NK-92 treated with Interleukin-12 subunit alpha and Interleukin-12 subunit beta, amount 100 ng/mL, for 24 hours (cell line): Measurements from ENCODE around the gene FBXO40.

ENCODE experiments used
- DNase-seq: peaks from one replicate; lab custom pipeline; 2025; lab: John Stamatoyannopoulos, UW

FBXO40 gene

DNA sequence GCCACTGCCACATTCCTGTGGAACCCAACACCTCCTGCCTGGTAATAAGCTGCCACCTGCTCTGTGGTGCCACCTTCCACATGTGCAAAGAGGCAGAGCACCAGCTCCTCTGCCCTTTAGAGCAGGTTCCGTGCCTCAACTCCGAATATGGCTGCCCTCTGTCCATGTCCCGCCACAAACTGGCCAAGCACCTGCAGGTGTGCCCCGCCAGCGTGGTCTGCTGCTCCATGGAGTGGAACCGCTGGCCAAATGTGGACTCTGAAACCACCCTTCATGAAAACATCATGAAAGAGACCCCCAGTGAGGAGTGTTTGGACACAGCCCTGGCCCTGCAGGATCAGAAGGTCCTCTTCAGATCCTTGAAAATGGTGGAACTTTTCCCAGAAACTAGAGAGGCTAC is 28.3 kb downstream of the FBXO40 start:
- no peak for DNase-seq

DNA sequence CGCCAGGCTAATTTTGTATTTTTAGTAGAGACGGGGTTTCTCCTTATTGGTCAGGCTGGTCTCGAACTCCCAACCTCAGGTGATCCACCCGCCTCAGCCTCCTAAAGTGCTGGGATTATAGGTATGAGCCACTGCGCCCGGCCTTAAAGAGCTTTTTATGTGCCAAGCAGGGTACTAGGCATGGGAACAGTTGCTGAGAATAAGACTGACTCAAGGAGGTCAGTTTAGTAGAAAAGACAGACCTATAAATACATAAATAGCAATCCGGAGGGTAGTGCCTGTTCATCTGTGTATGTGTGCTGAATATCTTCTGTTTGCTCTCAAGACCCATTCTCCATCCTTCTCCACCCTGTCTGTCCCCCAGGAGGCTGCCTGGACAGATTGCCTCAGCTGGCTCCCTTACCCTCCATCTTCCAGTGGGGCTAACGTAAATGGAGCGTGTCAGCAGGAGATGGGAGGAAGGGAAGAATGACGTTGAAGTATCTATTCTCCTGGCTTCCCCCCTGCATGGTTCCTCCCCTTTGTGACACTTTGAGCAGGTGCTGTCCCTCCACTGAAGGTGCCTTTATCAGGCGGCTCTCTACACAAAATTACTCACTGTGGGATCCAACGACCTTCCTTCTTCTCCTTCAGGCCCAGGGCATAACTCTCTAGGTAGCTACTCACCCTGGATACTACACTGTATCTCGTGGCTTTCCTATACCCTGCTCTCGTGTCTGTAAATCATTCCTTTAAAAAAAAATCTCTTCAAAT is 31.1 kb downstream of the FBXO40 start:
- no peak for DNase-seq

DNA sequence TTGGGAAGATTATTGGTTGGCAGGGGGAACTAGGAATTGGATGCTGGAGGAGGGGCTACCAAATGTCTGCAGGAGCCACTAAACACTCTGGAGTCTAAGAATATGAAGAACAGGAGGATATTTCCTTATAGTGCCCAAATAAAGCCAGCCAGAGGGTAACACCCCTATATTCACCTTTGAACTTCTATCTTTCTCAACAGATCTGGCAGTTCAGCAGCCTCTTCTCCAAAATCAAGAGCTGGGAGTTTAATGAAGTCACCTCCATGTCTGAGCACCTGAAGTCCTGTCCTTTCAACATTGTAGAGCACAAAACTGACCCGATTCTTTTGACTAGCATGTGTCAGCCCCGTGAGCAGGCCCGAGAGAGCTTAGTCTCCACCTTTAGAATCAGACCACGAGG is 33.3 kb downstream of the FBXO40 start:
- no peak for DNase-seq

DNA sequence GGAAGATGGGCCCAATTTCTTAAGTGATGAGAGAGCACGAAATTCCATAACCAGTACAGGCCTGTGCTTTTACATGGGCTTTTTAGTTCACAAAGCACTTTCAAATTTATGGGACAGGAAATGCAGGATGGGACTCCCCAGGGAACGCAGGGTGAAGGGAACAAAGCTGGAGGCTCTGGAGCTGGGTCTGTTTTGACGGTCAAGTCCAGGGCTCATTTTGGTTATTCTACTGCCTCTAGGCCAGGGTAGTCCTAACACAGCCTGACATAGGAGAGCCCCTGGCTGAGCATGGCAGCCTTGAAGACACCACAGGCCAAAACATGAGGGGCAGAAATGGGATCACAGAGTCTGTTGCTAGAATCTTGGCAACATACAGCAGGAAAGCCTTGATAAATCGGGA is 34.0 kb downstream of the FBXO40 start:
- DNase-seq = no peak

DNA sequence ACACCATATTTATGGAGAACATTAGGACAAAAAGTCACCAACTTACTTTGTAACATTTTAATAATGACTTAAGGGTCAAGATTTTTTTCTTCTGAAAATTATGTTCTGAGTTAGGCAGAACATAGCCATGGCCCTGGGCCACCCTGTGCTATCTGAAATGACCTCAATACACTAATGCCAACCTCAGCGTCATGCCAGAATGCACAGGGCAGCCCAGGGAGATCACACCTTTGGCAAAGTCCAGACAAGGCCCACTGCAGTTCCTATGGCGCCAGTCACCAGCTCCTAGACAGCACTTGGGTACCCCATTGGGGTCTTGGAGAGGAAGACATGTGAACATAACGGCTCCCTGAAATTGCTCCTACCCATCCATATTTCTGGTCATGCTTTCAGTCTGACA is 34.4 kb downstream of the FBXO40 start:
- DNase-seq = no peak

DNA sequence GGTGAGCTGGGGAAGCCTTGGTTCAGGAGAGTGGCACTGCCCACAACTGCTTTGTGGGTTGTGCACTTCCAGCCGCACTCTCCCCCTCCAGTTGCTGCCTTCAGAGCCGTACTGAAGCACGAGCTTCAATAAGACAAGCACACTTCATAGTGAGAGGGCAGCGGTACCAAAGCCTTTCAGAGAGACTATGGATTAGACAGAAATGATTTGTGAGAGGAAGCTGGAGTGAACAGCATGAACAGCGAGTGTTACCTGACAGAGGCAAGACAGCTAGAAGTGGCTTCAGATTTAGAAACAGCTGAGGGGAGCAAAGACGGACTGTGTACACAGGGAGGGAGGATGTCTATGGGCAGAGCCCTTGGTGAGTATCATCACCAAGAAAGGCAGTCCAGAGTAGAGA is 36.4 kb downstream of the FBXO40 start:
- DNase-seq = no peak

DNA sequence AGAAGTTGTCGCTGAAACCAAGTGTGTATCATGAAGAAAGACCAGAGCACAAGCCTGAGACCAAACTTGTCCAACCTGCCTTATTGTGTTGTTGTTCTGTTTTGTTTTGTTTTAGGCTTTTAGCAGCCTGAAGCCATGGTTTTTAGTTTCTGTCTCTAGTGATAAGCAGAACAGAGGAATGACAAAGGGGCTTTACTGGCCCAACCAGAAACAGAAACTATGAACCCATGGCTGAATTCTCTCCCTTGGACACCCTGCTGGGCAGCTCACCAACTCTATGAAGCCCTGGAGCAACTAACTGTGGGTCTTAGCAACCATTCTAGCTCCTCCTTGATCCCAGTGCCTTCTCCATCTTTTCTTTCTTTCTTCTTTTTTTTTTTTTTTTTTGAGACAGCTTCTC is 37.2 kb downstream of the FBXO40 start:
- no peak for DNase-seq

DNA sequence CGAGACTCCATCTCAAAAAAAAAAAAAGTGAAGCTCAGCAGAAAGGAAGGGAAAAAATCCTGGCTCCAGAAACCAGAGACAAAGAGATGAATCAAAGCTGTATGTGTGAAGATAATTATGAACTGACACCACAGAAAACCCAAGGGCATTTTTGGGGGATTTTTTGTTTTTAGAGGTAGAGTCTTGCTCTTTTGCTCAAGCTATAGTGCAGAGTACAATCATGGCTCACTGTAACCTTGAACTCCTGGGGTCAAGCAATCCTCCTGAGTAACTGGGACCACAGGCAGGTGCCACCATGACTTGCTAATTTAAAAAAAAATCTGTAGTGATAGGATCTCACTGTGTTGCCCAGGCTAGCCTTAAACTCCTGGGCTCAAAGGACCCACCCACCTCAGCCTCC is 44.7 kb downstream of the FBXO40 start:
- no peak for DNase-seq

DNA sequence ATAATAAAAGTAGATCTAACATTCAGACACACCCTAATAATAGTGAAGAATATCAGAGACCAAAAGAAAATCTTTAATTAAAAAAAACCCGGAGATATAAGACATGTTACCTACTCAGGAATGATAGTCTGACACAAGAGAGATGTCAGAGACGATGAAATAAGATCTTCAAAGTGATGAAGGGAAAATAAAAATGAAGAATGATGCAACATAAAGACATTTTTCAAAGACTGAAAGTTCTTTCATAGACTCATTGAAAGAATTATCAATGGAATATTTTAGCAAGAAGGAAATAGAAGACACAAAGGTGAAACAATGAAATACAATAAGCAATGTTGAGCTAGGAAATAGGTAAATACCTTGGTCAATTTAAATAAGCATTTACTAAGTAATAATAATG is 47.9 kb downstream of the FBXO40 start:
- no peak for DNase-seq

DNA sequence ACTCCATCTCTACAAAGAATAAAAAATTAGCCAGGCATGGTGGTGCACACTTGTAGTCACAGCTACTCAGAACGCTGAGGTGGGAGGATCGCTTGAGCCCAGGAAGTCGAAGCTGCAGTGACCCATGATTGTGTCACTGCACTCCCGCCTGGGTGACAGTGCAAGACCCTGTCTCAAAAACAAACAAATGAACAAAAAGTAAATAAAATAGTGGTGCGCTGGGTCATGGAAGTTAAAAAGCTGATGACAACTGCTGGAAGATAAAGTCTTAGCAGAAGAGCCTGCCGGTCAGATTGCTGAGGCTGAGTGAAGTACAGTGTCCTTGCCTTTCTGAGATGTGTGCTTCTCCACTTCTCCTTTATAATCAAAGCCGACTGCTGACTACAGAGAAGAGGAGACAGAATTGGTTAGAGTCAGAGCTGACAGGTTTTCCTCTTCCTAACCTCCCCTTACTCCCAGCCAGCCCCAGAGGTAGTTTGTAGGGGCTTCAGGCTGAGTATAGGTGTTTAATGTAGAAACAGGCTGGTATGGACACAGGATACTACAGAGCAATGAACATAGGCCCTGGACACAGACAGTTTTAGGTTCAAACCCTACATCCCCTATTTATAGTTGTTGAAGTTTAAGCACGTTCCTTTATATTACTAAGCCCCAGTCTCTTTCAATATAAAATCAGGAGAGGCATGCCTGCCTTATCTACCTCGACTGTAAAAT is 49.6 kb downstream of the FBXO40 start:
- no peak for DNase-seq

DNA sequence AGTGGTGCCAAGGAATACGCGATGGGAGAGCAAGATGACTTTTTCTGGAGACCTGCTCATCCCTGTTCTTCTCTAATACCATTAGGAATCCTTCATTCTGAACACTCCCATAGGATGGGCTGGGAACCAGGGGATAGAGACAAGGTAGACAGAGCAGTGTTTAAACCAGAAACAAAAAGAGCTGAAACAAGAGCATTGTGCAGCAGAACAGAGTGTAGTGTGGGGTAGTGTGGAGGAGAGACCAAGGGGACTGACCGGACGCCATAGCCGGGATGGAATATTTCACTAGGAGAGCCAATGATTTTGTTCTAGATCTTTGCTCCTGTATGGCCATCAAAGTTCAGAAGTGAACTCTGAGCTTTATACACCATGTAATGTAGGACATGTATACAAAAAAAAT is 51.9 kb downstream of the FBXO40 start:
- no peak for DNase-seq

DNA sequence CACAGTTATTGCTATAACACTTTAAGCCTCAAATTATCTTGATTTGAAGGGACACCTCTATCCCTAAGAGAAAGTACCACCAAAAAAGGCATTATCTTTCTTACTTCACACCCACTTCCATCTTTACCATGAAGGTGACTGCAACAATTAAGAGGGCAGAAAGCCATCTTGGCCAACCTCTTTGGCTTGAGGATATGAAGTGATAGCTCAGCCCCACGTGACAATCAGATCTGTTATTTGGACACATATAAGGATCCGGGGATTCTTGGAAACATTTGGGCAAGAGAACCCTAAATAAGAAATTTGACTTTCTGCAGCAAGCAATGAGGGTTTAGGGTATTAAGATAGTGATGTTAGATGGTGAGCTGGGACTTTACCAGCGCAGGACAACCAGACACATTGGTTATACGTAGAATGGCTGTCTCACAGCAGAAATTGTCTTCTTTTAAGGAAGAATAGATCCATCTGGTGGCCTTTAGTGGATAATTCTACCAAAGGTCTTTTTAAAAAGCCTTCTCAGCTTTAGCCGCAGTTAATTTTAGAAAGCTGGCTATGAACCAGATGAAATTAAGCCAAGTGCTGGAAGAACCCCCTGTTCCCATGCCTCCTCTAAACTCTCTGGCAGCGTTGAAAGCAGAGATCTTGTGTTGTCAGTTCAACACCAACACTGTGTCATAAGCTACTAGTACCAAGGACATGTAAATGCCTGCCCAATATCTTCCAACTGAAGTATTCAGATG is 55.2 kb downstream of the FBXO40 start:
- DNase-seq = no peak

DNA sequence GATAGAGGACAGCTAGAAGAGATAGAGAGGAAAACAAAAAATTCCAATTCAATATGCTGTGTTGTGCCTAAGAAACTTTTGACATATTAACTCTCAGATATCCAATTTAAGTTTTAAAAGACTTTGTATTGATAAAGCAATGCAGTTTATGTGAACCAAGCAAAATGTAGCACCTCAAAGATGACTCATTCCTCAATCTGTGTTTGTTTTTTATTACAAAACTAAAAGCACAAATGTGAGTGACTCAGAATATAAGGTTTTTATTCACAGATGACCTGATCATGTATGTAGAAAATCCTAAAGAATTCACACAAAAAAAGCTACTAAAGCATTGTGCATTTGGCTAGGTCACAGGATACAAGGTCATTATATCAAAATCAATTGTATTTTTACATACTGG is 56.5 kb downstream of the FBXO40 start:
- DNase-seq = no peak

DNA sequence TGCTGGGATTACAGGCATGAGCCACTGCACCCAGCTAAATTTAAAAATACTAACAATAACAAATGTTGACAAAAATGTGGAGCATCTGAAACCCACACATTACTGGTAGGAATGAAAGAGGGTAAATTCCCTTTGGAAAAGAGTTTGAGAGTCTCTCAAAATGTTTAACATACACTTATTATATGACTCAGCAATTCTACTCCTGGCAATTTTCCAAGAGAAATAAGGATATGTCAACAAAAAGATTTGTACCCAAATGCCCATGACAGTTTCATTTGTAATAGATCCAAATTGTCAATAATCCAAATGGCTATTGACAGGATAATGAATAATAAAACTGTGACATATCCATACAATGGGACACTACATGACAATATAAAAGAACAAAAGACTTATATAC is 58.5 kb downstream of the FBXO40 start:
- no peak for DNase-seq

DNA sequence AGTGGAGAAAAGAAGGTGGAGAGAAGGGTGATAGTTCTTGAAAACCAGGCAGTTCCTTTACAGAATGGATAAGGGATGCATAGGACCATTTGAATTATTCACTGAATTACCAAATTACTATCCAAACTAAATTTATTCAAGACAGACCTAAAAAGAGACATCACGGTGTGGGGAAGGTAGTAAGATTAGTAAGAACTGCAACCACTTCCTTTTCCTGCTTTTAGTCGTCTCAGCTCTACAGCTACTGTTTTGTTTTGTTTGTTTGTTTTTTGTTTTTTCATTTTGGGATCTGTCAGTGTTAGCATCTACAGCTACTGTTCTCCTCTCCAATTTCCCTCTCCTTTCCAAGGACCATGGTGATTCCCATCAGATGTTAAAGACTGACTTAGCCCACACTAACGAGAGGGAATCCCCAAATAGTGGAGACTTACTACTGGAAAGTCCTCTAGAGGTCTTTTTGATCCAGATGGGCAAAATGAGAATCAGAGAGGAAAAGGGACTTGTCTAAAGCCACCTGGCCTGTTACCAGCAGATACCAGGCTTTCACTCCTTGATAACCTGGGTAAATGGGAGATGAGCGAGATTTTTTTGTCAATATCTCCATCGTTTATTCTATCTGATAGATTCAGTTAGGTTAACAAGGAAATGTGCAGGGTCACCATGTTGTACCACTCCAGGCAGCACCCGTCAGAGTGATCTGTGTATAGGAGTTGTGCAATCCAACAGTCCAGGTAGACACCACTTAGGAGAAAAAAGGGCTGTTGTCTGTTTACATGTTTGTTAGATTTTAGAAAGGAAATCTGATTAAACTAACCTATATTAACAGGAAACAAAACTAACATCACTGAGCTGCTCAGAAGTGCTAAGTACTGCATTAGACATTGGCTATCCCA is 61.6 kb downstream of the FBXO40 start:
- DNase-seq = no peak

DNA sequence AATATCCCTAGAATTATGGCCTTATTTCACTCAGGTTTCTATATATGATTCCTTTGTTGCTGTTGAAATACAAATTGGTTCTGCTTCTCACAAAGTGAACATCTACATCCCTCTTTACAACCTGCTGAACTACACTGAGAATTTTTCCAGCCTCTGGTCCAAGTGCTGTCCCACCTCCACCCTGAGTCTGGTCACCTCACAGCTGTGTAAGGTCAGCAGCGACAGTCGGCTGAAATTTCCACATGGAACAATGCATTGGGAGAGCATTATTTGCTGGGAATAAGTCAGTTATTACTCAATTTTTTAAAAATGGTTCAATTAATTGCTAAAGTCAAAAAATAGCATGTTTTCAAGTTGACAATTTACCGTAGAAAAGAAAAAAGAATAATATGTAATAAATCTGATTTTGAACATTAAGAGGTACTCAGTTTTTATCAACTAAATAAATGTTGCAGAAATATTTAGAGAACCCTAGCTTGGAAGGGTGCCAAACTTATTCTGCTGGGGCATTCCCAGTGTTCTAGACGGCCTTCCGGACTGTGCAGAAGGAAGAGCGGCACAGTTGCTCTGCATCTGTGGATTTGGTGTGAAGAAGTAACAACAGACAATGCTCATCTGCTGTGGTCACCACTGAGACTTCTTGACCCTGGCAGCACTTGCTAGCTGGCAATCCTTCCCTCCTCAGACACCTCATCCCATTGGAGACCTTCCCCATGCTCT is 65.7 kb downstream of the FBXO40 start:
- DNase-seq = no peak

DNA sequence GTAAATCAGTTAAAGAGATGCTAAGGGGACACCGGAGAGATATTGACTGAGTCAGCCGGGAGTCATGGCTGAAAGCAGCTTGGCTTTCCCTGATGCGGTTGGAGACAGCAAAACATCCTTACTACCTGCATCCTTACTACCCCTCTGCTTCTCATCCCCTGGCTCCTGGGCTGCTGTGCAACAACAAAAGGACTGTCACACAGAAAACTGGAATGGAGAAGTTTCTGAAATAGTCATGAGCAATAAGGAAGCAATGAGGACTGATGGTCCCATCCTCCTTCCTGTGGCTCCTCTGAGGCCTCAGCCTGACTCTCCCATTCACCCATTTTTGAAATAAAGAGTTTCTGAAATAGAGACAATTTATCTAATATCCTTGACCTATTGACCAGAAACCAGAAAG is 66.4 kb downstream of the FBXO40 start:
- DNase-seq = no peak

DNA sequence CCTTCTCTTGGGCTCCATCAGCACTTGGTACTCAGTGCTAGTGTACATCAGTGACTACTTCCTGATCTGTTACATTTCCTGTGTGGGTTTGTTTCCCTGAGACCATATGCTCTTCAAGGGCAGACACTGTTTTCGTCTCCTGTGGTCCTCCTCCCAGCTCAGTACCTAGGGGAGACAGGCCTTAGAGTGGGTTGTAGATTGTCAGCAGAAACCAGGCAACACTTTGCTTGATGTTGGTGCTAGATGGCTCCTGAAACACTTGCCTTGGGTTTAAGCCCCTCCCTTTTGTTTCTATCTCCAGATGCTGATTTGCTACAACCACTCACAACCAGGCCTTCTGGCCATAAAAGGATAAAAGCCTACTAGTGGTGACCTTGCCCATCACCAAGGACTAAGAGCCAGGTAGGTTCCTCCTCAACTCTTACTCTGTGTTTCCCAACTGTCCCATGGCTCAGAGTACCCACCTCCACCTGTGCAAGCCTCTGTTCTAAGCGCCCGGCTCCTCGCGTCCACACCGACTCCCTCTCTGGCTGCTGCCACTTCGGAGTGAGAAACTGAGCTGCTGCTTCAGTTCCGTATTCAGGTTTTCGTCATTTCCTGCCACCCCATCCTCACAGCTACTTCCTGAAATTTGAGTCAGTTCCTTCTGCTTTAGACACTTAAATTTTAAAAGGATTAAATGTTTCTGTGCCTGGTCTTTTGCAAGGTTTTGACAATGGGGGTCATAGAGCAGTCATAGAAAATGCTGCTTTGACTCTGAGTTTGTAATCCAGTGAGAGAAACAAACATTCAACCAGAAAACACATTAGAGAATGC is 67.4 kb downstream of the FBXO40 start, which contains the start of gene HCLS1:
TSS of gene HCLS1 (minus strand) at position 548 of the 816 bp plus-strand sequence. CDS start 2,556 bp downstream, outside the sequence.
- DNase-seq = peak; percentile 62

DNA sequence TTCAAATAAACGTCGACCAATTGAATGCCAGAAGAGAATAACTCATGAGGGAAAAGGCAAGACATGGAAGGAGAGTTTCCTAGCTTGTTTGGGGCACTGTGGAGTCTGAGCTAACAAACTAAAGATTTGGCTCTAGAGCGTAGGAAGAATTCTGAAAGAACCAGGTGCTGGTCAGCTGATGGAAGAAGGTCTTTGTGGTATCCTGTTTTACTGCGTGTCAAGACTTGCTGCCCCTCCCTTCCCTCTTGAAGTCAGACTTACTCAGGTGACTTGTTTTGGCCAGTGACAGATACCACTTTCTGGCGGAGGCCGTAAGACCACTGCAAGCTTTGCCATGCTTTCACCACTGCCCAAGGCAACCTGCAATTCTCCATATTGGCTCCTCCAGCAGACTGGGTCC is 68.2 kb downstream of the FBXO40 start:
- no peak for DNase-seq

DNA sequence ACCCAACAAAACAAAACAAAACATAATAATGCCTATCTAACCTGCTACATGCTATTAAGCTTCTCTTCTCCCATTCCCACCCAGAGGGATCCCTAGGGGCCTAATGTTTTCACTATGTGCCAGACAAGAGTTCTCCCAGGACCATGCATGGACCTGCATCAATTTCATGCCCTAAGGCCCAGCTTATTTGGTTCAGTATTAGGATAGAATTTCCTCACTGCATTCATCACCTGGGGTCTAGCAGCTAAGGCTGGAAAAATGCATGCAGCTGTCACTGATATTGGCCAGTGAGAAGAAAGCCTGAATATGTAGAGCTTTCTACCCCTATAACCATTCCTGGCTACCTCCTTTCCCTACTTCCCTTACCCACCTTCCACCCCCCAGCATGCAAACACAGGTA is 69.6 kb downstream of the FBXO40 start:
- no peak for DNase-seq
